Small intestine (tissue), 7 donors: Measurements from ENCODE around the gene THSD4. TPM values are rescaled to one million over a fixed set of nuclear protein-coding genes. Genes with fewer than 3 reads are reported as not detected.

Experiments
- DNase-seq, 2 donors: peaks; one replicate each; pipeline versions ENCODE4 v3.0.0 to v3.0.0-alpha.2; 2013
- FAIRE-seq: peaks from 2 replicates; lab custom pipeline; 2012; peaks lifted over from hg19 to GRCh38; lab: Jason Lieb, UNC
- H3K27ac ChIP-seq, 3 donors: one replicate each; pipeline ENCODE4 v1.5.1; 2013; ENCODE audit warnings: low read length in 2 of 3, mild to moderate bottlenecking in 2 of 3, control low read depth in 1 of 3, inconsistent platforms in 1 of 3, low read depth in 1 of 3, moderate library complexity in 1 of 3
- H3K27me3 ChIP-seq, 3 donors: one replicate each; pipeline ENCODE4 v1.6.1; 2013; ENCODE audit warnings: low read length in 3 of 3, inconsistent platforms in 1 of 3; ENCODE audit not compliant: control insufficient read depth in 3 of 3, insufficient read depth in 3 of 3
- H3K36me3 ChIP-seq, 3 donors: one replicate each; pipeline ENCODE4 v1.6.1; 2013; ENCODE audit warnings: low read length in 3 of 3, inconsistent platforms in 1 of 3, low read depth in 1 of 3, mild to moderate bottlenecking in 1 of 3, moderate library complexity in 1 of 3; ENCODE audit not compliant: control insufficient read depth in 3 of 3, insufficient read depth in 2 of 3
- H3K4me1 ChIP-seq, 3 donors: one replicate each; pipeline ENCODE4 v1.6.1; 2013; ENCODE audit warnings: low read length in 2 of 3, inconsistent platforms in 1 of 3, low read depth in 1 of 3, mild to moderate bottlenecking in 1 of 3, moderate library complexity in 1 of 3; ENCODE audit not compliant: control insufficient read depth in 3 of 3, insufficient read depth in 2 of 3
- H3K4me3 ChIP-seq, 3 donors: one replicate each; pipeline ENCODE4 v1.5.1; 2013; ENCODE audit warnings: low read length in 3 of 3, control low read depth in 1 of 3, inconsistent platforms in 1 of 3, low read depth in 1 of 3, mild to moderate bottlenecking in 1 of 3, moderate library complexity in 1 of 3
- H3K9me3 ChIP-seq, 2 donors: one replicate each; pipeline ENCODE4 v1.6.1; 2013; ENCODE audit warnings: low read depth in 1 of 2, low read length in 1 of 2; ENCODE audit not compliant: control insufficient read depth in 2 of 2, insufficient read depth in 1 of 2
- whole genome bisulfite sequencing, 3 donors: extraction: QIAGEN DNeasy Blood & Tissue Kit; methylation state at CpG; one replicate each; pipeline ENCODE4 v1.1.7; 2013; 5-methylcytosine and 5-hydroxymethylcytosine counted together
- polyA plus RNA-seq, 4 donors: library from polyadenylated mRNA; stranded (reverse) in 3 of 4; unstranded in 1 of 4; fragments of 200-250 nt in 3 of 4; fragments of 120-200 nt in 1 of 4; gene quantifications; one replicate each; pipeline versions ENCODE4 v1.2.1 to v1.2.3, GENCODE V29; 2013
- donor health status: healthy with polysubstance abuse.
- donor health status: control.
- donor health status: control.
- donor health status: Bipolar disorder and iron deficiency.
- donor health status: healthy.

The THSD4 gene
- polyA plus RNA-seq, 4 donors: 3.6 to 14.4 (median 9.7) TPM

DNA sequence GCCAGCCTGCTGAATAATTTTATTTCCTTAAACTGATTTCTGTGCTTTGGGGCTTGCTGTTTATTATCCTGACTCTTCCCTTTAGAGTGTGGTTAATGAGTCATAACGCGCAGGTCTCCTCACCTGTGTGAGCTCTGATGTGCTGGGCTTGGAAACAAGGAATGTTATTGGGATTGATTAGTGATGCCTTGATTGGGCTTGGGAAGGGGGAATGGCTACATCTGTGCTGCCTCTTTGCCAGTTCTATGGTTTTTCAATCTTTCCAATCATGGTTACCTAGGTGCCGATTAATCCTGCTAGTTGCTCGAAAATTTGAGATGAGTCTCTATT, 161.0 kb downstream of the THSD4 start:
- DNase-seq (peak in 1 of 2 donors; percentile 55), FAIRE-seq (no peak)
- Histone ChIP-seq H3K4me3 (no peak overlapping the region), H3K27ac (peak overlapping the region in 1 of 3 donors; percentile 21), H3K9me3 (no peaks in the 10 kb centered on the region), H3K36me3 (no peaks in the 10 kb centered on the region), H3K27me3 (no peaks in the 10 kb centered on the region), H3K4me1 (peaks cover 7 to 34% (median 10%) of the 10 kb centered on the region in 3 donors)
- WGBS, 3 donors: 88 to 93% (median 93%) methylated on average over 4 of the region's 4 CpGs

GRCh38 chr15:71278989-71279756, 163.9 kb downstream of the THSD4 start:
- H3K4me3 ChIP-seq: no peak overlapping the region
- H3K27ac ChIP-seq: peak overlapping the region; percentile 1 to 85 (median 66)
- 16 to 35% (median 24%) methylated on average over 15 of the region's 15 CpGs for WGBS, 3 donors
- peaks cover 7 to 33% (median 10%) of the 10 kb centered on the region in 3 donors for H3K4me1 ChIP-seq
- H3K9me3 ChIP-seq: no peaks in the 10 kb centered on the region
- no peaks in the 10 kb centered on the region for H3K36me3 ChIP-seq
- DNase-seq: peak; percentile 82 to 94
- no peak for FAIRE-seq
- no peaks in the 10 kb centered on the region for H3K27me3 ChIP-seq

GRCh38 chr15:71279757-71280141, 164.5 kb downstream of the THSD4 start:
- peak overlapping the region; percentile 42 to 85 (median 66) for H3K27ac ChIP-seq
- 29 to 70% (median 58%) methylated on average over 4 of the region's 4 CpGs for WGBS, 3 donors
- DNase-seq: peak in 1 of 2 donors; percentile 87

DNA sequence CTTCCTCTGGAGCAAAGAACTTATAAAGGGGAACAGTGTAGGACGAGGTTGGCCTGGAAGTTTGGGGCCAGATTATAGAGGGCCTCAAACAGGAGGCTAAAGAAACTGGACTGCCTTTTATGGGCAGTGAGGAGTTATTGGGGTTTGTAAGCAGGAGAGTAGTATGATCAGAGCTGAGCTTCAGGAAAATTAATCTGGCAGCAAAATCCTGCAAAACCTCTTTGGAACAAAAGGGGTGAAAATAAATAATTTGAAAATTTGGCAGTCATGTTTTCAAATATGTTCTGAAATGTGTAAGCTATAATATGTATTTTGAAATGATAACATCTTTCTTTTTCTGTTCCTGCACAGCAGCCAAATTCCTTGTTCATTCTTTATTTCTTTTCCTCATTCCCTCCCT, 164.9 kb downstream of the THSD4 start:
- H3K9me3 ChIP-seq: no peaks in the 10 kb centered on the region
- WGBS, 3 donors: 70 to 95% (median 77%) methylated on average over 1 of the region's 1 CpG
- no peak for FAIRE-seq
- H3K4me3 ChIP-seq: no peak overlapping the region
- H3K27ac ChIP-seq: peak overlapping the region in 2 of 3 donors; percentile 6 to 42
- no peak for DNase-seq
- H3K27me3 ChIP-seq: no peaks in the 10 kb centered on the region
- no peaks in the 10 kb centered on the region for H3K36me3 ChIP-seq
- peaks cover 2 to 22% (median 7%) of the 10 kb centered on the region in 3 donors for H3K4me1 ChIP-seq

More at GRCh38 chr15:71279757-71280141, 164.5 kb downstream of the THSD4 start:
- Histone ChIP-seq H3K36me3 (no peaks in the 10 kb centered on the region), H3K4me3 (no peak overlapping the region), H3K9me3 (no peaks in the 10 kb centered on the region), H3K27me3 (no peaks in the 10 kb centered on the region), H3K4me1 (peaks cover 5 to 27% (median 7%) of the 10 kb centered on the region in 3 donors)
- FAIRE-seq: no peak

DNA sequence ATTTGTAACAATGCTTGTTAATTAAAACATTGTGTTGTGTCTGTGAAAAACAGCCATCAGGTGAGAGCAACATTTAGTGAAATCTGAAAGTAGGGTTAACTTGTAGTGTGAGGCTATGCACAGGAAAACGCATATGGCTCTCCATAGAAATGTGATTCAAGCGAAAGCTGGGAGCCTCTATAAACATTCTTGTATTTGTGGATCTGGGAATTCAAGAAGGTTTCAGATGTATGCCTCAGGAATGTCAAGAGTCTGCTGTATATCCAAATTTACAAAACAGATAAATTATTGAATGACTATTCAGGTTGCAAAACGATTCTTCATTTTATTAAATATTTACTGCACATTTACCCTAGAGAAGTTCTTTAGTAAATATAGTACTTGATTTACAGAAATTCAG, 166.0 kb downstream of the THSD4 start:
- WGBS, 3 donors: 64 to 85% (median 82%) methylated on average over 3 of the region's 3 CpGs
- H3K36me3 ChIP-seq: no peaks in the 10 kb centered on the region
- no peaks in the 10 kb centered on the region for H3K27me3 ChIP-seq
- H3K27ac ChIP-seq: peak overlapping the region in 1 of 3 donors; percentile 57
- FAIRE-seq (no peak), DNase-seq (no peak)
- peaks cover 0 to 13% (median 7%) of the 10 kb centered on the region in 3 donors for H3K4me1 ChIP-seq
- H3K9me3 ChIP-seq: no peaks in the 10 kb centered on the region
- no peak overlapping the region for H3K4me3 ChIP-seq

GRCh38 chr15:71282076-71282475, 166.8 kb downstream of the THSD4 start:
- WGBS, 3 donors: 66 to 90% (median 85%) methylated on average over 3 of the region's 3 CpGs
- DNase-seq: no peak

DNA sequence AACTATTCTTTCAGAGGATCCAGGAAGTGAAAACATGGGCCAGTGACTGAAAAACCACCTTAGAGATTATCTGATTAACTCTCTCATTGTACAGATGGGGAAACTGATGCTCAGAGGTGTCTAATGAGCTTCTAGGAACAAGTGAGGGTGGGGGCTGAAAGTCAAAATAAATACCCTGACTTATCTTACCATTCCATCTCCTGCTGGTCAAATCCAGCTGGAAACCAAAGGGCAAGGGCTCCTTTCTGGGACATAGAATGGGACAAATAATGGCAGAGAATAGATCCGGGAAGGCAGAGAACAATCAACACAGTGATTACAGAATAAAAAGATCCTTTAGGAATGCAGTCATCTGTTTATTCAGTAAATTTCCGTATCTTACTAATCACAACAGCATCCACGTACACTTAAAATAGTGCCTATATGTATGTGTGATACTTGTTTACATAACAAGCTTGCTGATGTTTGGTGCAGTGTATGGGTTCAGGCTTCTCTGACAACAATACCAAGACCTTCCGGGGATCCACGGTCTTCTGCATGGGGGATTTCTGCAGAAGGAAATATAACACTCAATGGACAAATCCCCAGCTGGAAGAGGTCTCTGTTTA, 173.2 kb downstream of the THSD4 start:
- Histone ChIP-seq H3K4me1 (no peaks in the 10 kb centered on the region), H3K9me3 (no peaks in the 10 kb centered on the region), H3K27ac (no peak overlapping the region), H3K27me3 (no peaks in the 10 kb centered on the region), H3K4me3 (no peak overlapping the region), H3K36me3 (no peaks in the 10 kb centered on the region)
- 83 to 86% (median 83%) methylated on average over 5 of the region's 5 CpGs for WGBS, 3 donors
- DNase-seq (no peak), FAIRE-seq (no peak)

More at GRCh38 chr15:71282076-71282475, 166.8 kb downstream of the THSD4 start:
- no peak for FAIRE-seq
- Histone ChIP-seq H3K4me1 (peaks cover 0 to 13% (median 7%) of the 10 kb centered on the region in 3 donors), H3K36me3 (no peaks in the 10 kb centered on the region), H3K4me3 (no peak overlapping the region), H3K27me3 (no peaks in the 10 kb centered on the region), H3K27ac (peak overlapping the region in 1 of 3 donors; percentile 13), H3K9me3 (no peaks in the 10 kb centered on the region)

DNA sequence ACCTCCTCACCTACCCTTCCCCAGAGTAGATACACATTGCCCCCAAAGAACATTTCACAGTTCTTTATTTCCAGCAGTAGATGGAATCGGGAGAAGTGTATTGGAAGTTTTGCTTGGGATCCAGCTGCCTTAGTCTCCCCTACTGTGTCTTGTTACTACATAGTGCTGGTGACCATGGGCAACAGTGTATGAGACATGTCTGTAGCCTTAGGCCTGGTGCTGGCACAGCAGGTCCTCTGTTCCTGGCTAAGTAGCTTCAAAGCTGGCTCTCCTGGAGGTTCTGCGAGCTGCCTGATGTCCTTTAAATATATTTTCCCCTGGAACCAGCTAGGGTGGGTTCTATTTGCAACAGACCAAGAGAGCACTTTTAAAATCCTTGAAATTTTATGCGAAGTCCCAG, 174.7 kb downstream of the THSD4 start:
- Histone ChIP-seq H3K36me3 (no peaks in the 10 kb centered on the region), H3K9me3 (no peaks in the 10 kb centered on the region), H3K27me3 (no peaks in the 10 kb centered on the region), H3K27ac (no peak overlapping the region), H3K4me3 (no peak overlapping the region), H3K4me1 (peaks cover under 1 to 3% (median 3%) of the 10 kb centered on the region in 3 donors)
- no peak for FAIRE-seq
- no peak for DNase-seq
- 81 to 93% (median 82%) methylated on average over 3 of the region's 3 CpGs for WGBS, 3 donors
